Glomerular endothelial cell (primary cell): ENCODE results near the gene RTTN. TPM values are rescaled to one million over a fixed set of nuclear protein-coding genes. Genes with fewer than 3 reads are reported as not detected.

Experiments used
- DNase-seq: peaks from one replicate; pipeline ENCODE4 v3.0.0-alpha.2; 2011; ENCODE audit warnings: low read depth, low spot score; ENCODE audit errors: extremely low read depth
- total RNA-seq: library from RNA; depleted of rRNA; stranded (reverse); fragments of >200 nt; gene quantifications from 2 replicates; pipeline ENCODE4 v1.2.3, GENCODE V29; 2015

RTTN gene
- total RNA-seq, 1 donor from 2014 or later: 8.9 TPM

GRCh38 chr18:70036771-70037347 lies 168.6 kb downstream of the RTTN start:
- no peak for DNase-seq

DNA sequence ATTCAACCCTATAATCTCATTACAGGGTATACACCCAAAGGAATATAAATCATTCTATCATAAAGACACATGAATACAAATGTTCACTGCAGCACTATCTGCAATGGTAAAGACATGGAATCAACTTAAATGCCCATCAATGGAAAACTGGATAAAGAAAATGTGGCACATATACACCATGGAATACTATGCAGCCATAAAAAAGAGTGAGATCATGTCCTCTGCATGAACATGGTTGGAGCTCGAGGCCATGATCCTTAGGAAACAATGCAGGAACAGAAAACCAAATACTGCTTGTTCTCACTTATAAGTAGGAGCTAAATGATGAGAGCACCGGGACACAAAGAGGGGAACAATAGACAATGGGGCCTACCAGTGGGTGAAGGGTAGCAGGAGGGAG lies 169.3 kb downstream of the RTTN start:
- DNase-seq: no peak

GRCh38 chr18:70031221-70031620 lies 174.3 kb downstream of the RTTN start:
- DNase-seq: no peak

GRCh38 chr18:70030728-70031127 lies 174.8 kb downstream of the RTTN start:
- no peak for DNase-seq

- DNase-seq: no peak
Measured at GRCh38 chr18:70029163-70029562, 176.3 kb downstream of the RTTN start.

- DNase-seq: no peak
Measured at GRCh38 chr18:70028734-70029133, 176.8 kb downstream of the RTTN start.

- DNase-seq: no peak
Measured at GRCh38 chr18:70028084-70028483, 177.4 kb downstream of the RTTN start.

GRCh38 chr18:70025580-70025979 lies 179.9 kb downstream of the RTTN start:
- DNase-seq: no peak

- no peak for DNase-seq
Measured at GRCh38 chr18:70024829-70025228, 180.7 kb downstream of the RTTN start.

- DNase-seq: no peak
Measured at GRCh38 chr18:70024093-70024492, 181.4 kb downstream of the RTTN start.

DNA sequence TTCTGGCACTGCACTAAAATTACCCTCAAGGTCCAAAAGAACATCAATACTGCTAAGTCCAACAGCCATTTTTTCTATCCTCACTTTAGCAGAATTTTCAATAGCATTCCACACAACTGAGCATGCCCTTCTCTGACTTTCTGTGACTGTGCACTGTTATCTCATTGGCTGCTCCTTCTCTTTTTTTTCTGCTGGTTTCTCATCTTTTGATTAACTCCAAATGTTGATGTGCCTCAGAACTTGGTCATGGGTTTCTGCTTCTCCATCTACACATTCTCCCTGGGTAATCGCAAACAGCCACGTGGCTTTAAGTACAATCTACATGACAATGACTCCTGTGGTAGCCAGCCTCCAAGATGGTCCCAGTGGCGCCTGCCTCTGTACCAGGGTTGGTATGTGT lies 182.9 kb downstream of the RTTN start:
- DNase-seq: no peak

GRCh38 chr18:70021498-70021897 lies 184.0 kb downstream of the RTTN start:
- no peak for DNase-seq

- DNase-seq: no peak
Measured at GRCh38 chr18:70021043-70021442, 184.4 kb downstream of the RTTN start.

DNA sequence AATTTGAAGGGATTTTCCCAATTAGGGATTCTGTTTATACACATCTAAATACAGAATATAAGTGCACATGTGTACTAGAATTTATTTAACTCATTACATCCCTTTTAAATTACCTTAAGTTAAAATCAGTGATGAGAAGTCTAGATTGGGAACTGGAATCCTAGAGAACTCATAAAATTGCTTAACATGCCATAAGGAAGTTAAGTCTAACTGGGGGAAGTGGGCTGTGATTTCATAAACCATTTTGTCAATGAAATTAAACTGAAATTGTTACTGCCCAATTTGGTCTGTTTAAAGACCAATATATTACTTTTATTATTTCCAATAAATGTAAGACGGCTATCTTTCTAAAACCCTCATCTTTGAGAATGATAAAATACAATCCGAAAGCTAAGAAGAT lies 185.5 kb downstream of the RTTN start:
- DNase-seq: no peak

DNA sequence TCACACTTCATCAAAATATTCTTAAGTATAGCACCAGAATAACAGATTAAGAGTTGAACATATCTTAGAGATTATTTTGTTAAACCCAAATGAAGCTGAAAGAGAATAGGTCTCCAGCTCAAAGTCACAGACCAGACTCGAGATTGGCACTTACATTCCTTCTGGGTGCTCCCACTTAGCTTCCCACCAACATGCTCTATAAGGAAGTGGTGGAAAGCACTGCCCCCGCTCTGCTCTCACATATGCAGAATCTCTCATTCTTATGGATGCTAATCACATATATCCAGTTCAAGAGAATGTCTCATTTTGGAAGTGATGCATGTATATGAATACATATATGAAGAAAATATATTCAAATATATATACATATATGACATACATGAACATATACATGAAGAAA lies 186.4 kb downstream of the RTTN start:
- DNase-seq: no peak

GRCh38 chr18:70015127-70015526 lies 190.4 kb downstream of the RTTN start:
- no peak for DNase-seq

DNA sequence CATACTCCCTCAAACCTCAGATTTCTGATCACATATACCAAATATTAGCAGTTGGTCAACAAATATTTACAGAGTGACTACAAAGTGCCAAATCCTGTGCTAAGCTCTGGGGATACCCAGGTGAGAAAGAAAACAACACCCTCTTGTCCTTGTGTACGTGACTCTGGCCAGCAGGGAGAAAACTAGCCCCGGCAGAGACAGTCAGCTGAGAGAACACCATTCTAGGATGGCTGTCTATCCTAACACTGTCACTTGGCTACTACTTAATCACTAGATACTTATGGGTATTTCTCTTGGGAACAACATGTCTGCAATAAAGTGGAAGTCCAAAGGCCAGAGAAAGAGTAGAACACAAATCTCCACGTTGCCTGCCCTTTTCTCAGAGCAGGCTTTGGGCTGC lies 199.9 kb downstream of the RTTN start:
- DNase-seq: no peak

- DNase-seq: no peak
Measured at GRCh38 chr18:70004696-70005095, 200.8 kb downstream of the RTTN start.

DNA sequence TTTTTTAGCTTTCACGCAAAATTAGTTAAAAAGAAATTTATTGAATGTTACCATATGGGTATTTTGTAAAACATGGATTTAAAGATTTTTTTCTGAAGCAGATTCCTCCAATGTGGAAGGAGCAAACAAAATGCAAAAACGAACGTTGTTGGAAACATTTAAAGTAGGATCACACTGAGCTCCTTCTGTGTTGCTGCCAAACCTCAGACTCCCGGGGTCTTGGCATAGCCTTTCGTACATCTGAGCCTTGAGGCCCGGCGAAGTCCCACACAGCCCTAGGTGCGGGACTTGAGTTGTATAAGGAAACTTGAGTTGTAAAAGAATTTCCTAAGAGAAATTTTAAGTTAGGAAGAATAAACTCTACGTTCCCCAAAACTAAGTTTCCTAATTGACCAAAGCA lies 205.8 kb downstream of the RTTN start:
- no peak for DNase-seq

GRCh38 chr18:69998523-69998987 lies 206.9 kb downstream of the RTTN start:
- no peak for DNase-seq

DNA sequence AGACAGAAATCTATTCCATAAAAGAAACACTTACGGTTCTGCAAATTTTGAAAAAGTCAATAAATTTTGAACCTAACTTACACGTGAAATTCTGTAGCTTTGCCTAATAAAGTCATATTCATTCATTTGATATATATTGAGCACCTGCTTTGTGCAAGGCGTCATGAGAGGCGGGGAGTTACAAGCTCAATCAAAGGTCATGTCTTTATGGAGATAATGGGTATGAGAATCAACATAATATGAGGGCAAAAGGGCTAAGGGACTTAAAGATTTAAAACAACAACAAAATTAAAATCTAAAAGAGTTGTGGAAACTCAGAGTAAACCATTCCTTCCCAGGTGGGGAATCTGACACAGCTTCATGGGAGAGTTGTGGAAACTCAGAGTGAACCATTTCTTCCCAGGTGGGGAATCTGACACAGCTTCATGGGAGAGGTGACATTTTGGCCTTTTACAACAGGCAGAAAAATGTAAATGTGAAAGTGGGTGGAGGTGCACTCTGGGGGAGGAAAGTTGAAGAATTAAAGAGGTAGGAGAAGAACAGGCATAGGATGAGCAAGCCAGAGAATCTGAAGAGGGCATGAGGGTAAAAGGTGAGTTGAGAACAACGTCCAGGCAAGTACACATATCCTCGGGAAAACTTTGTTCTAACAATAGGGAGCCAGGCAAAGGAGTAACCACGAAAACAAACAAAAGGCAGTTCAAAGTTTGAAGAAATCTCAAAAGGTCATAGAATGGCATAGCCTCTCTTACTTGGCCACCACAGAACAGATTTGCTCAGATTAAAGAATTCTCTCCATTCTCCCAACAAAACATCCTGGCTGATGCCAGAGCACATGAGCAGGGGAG lies 208.3 kb downstream of the RTTN start:
- DNase-seq: no peak

DNA sequence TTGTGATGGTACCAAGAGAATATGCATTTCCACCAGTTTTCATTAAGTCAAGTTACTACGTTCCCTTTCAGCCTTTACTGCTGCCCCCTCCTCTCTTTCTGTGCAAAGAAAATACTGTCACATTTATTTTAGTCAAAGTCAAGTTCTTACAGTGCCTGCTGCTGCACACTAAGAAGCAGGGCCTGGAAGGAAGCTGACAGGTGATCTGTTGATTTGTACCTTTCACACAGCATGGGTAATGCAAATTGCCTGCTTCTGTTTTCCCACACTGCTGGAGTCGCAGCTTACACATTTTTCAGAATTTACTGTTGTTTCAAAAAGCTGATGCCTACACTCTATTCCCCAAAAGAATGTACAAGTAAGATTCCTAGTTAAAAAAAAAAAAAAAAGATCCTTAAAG lies 209.1 kb downstream of the RTTN start:
- no peak for DNase-seq
